CD14-positive monocyte (primary cell): ENCODE measurements around the gene PNMA1. TPM values are rescaled to one million over a fixed set of nuclear protein-coding genes. Genes with fewer than 3 reads are reported as not detected.

Experiments
- DNase-seq, 3 donors: peaks; one replicate each; pipeline ENCODE4 v3.0.0-alpha.2; 2011 to 2022
- H2AFZ ChIP-seq: 2 replicates; pipeline ENCODE4 v1.6.0; 2012; ENCODE audit warnings: mild to moderate bottlenecking, low read depth, low read length, inconsistent platforms; ENCODE audit not compliant: insufficient read depth, poor library complexity, severe bottlenecking
- H3K27ac ChIP-seq, 2 donors: 1 replicate in 1 of 2; 2 replicates in 1 of 2; pipeline ENCODE4 v1.5.1; 2012 to 2013; ENCODE audit warnings: low read length in 2 of 2, control low read depth in 1 of 2, inconsistent platforms in 1 of 2, low read depth in 1 of 2, mild to moderate bottlenecking in 1 of 2
- H3K27me3 ChIP-seq, 2 donors: one replicate each; pipeline versions ENCODE4 v1.6.0 to v1.6.1; 2011 to 2013; ENCODE audit warnings: low read length in 2 of 2; ENCODE audit not compliant: control insufficient read depth in 2 of 2, insufficient read depth in 2 of 2
- H3K36me3 ChIP-seq, 2 donors: replicated peaks in 1 of 2; 1 replicate in 1 of 2; 2 replicates in 1 of 2; pipeline versions ENCODE4 v1.5.1 to v1.6.1; 2012 to 2013; ENCODE audit warnings: low read length in 2 of 2, control low read depth in 1 of 2, inconsistent platforms in 1 of 2, mild to moderate bottlenecking in 1 of 2; ENCODE audit not compliant: insufficient read depth in 2 of 2, control insufficient read depth in 1 of 2
- H3K4me1 ChIP-seq, 2 donors: 1 replicate in 1 of 2; 2 replicates in 1 of 2; pipeline versions ENCODE4 v1.5.1 to v1.6.1; 2012 to 2013; ENCODE audit warnings: low read length in 2 of 2, control low read depth in 1 of 2, inconsistent platforms in 1 of 2, mild to moderate bottlenecking in 1 of 2, moderate library complexity in 1 of 2; ENCODE audit not compliant: insufficient read depth in 2 of 2, control insufficient read depth in 1 of 2
- H3K4me2 ChIP-seq: replicated peaks from 2 replicates; pipeline ENCODE3; 2012; ENCODE audit warnings: low read length, moderate library complexity, mild to moderate bottlenecking; ENCODE audit not compliant: poor library complexity, severe bottlenecking; ENCODE audit errors: extremely low read depth
- H3K4me3 ChIP-seq, 3 experiments: fragments of 200-600 bp in 1 of 3; sonication (generic) in 1 of 3; replicated peaks in 1 of 3; 1 replicate in 2 of 3; 2 replicates in 1 of 3; pipeline ENCODE4 v1.5.1; 2011 to 2013; ENCODE audit warnings: low read length in 3 of 3, mild to moderate bottlenecking in 3 of 3, control low read depth in 2 of 3, low read depth in 2 of 3, inconsistent platforms in 1 of 3, moderate library complexity in 1 of 3
- H3K79me2 ChIP-seq: 2 replicates; pipeline ENCODE4 v1.6.0; 2012; ENCODE audit warnings: mild to moderate bottlenecking, control low read depth, inconsistent platforms, low read length, moderate library complexity; ENCODE audit not compliant: insufficient read depth
- H3K9ac ChIP-seq: 2 replicates; pipeline ENCODE4 v1.6.0; 2017; ENCODE audit warnings: low read length, mild to moderate bottlenecking; ENCODE audit not compliant: insufficient read depth, poor library complexity, severe bottlenecking
- H3K9me3 ChIP-seq, 2 donors: replicated peaks in 1 of 2; 1 replicate in 1 of 2; 2 replicates in 1 of 2; pipeline versions ENCODE4 v1.5.1 to v1.6.1; 2012 to 2013; ENCODE audit warnings: low read length in 2 of 2, control low read depth in 1 of 2; ENCODE audit not compliant: control insufficient read depth in 1 of 2, insufficient read depth in 1 of 2
- H4K20me1 ChIP-seq: 2 replicates; pipeline ENCODE4 v1.6.0; 2012; ENCODE audit warnings: mild to moderate bottlenecking, low read length, control low read depth, moderate library complexity; ENCODE audit not compliant: insufficient read depth
- H3K27ac Mint-ChIP-seq, 7 donors: one replicate each; pipeline ENCODE4 v1.8.0; 2020; ENCODE audit warnings: mild to moderate bottlenecking in 7 of 7, mixed read lengths in 7 of 7, moderate library complexity in 6 of 7, inconsistent platforms in 2 of 7
- H3K27me3 Mint-ChIP-seq, 3 donors: one replicate each; pipeline ENCODE4 v1.8.0; 2021 to 2022; ENCODE audit warnings: low read depth in 3 of 3, mild to moderate bottlenecking in 3 of 3, mixed read lengths in 3 of 3, moderate library complexity in 3 of 3, inconsistent platforms in 1 of 3
- H3K36me3 Mint-ChIP-seq, 2 donors: one replicate each; pipeline ENCODE4 v1.8.0; 2020; ENCODE audit warnings: mixed read lengths in 2 of 2, inconsistent platforms in 1 of 2, mild to moderate bottlenecking in 1 of 2
- H3K4me1 Mint-ChIP-seq: one replicate; pipeline ENCODE4 v1.8.0; 2020; ENCODE audit warnings: mild to moderate bottlenecking, mixed read lengths
- H3K4me3 Mint-ChIP-seq, 2 donors: one replicate each; pipeline ENCODE4 v1.8.0; 2020; ENCODE audit warnings: mild to moderate bottlenecking in 2 of 2, mixed read lengths in 2 of 2, moderate library complexity in 1 of 2
- H3K9me3 Mint-ChIP-seq, 7 donors: one replicate each; pipeline ENCODE4 v1.8.0; 2020 to 2022; ENCODE audit warnings: mixed read lengths in 7 of 7, mild to moderate bottlenecking in 6 of 7, moderate library complexity in 6 of 7, inconsistent platforms in 2 of 7
- whole genome bisulfite sequencing: methylation state at CpG from one replicate; pipeline ENCODE4 v1.1.5; 2013; ENCODE audit warnings: missing lambda C conversion rate; ENCODE audit not compliant: insufficient coverage; 5-methylcytosine and 5-hydroxymethylcytosine counted together
- intact Hi-C, 2 donors: fragments of 100-400 bp; cut with micrococcal nuclease; formaldehyde crosslinking; loops; one replicate each; pipeline versions ENCODE4 v1.15.0 to v1.15.1; 2023
- polyA plus RNA-seq, 3 donors: library from polyadenylated mRNA; depleted of rRNA in 1 of 3; unstranded in 2 of 3; stranded (reverse) in 1 of 3; fragments of 300-500 nt in 2 of 3; fragments of >200 nt in 1 of 3; fragmentation: Illumina TruSeq in 2 of 3; gene quantifications; 1 replicate in 2 of 3; 2 replicates in 1 of 3; pipeline ENCODE4 v1.2.3, GENCODE V29; 2012 to 2021
- TF ChIP-seq, protein P1 (sequence below): fragments of 200-600 bp; IDR thresholded peaks from one replicate; pipeline ENCODE4 v1.8.0; 2022; ENCODE audit warnings: antibody characterized with exemption, mild to moderate bottlenecking

PNMA1 gene
- polyA plus RNA-seq, 3 donors: 2.4 to 6.4 (median 4.4) TPM

DNA sequence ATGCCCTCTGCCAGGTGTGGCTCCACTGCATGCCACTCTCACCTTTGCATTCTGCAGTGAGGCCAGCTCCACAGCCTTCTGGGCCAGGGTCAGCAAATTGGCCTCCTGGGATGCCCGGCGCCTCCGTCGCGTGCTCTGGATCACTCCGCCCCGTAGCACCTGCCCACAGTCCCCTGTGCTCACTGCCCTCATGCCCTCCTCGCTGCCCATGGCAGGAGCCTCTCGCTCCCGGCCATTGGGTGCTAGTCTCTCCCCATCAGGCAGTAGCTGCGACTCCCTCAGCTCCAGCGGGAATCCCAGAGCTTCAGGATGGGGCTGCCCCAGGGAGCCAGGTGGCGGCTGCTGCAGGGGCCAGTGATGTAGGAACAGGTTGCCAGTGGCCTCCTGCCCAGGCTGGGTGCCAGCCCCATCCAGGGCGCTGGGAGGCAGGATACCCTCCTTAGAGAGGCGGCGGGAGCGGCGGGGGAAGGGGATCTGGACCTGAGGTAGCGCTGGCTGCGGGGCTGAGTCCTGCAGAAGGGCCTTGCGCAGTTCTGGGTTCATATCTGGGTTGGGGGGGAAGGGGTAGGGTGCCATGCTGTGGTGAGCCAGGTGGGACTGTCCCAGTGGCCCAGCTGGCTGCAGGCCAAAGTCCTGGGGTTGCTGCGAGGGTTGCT lies 24.5 kb upstream of the PNMA1 start:
- Histone ChIP-seq H4K20me1 (peaks cover 100% of the 10 kb centered on the region), H3K79me2 (peaks cover 84% of the 10 kb centered on the region), H3K27ac (no peak overlapping the region), H2AFZ (no peak overlapping the region), H3K4me2 (no peak overlapping the region), H3K9me3 (no peaks in the 10 kb centered on the region), H3K4me1 (peaks cover 40 to 48% of the 10 kb centered on the region in 2 donors), H3K27me3 (no peaks in the 10 kb centered on the region), H3K36me3 (peaks cover 50 to 60% of the 10 kb centered on the region in 2 donors), H3K4me3 (no peak overlapping the region), H3K9ac (no peak overlapping the region)
- H3K4me3 Mint-ChIP-seq: no peak overlapping the region
- WGBS: 96% methylated on average over 16 of the region's 22 CpGs
- peaks cover 45 to 59% of the 10 kb centered on the region in 2 donors for H3K36me3 Mint-ChIP-seq
- peaks cover 0 to 3% (median 0%) of the 10 kb centered on the region in 3 donors for H3K27me3 Mint-ChIP-seq
- TF ChIP-seq, protein P1, sequence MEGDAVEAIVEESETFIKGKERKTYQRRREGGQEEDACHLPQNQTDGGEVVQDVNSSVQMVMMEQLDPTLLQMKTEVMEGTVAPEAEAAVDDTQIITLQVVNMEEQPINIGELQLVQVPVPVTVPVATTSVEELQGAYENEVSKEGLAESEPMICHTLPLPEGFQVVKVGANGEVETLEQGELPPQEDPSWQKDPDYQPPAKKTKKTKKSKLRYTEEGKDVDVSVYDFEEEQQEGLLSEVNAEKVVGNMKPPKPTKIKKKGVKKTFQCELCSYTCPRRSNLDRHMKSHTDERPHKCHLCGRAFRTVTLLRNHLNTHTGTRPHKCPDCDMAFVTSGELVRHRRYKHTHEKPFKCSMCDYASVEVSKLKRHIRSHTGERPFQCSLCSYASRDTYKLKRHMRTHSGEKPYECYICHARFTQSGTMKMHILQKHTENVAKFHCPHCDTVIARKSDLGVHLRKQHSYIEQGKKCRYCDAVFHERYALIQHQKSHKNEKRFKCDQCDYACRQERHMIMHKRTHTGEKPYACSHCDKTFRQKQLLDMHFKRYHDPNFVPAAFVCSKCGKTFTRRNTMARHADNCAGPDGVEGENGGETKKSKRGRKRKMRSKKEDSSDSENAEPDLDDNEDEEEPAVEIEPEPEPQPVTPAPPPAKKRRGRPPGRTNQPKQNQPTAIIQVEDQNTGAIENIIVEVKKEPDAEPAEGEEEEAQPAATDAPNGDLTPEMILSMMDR: no peak
- peak in 1 of 3 donors; percentile 3 for DNase-seq
- H3K4me1 Mint-ChIP-seq: peaks cover 45% of the 10 kb centered on the region
- intact Hi-C loops: no loop called here
- H3K9me3 Mint-ChIP-seq: peaks cover 0 to 2% (median 0%) of the 10 kb centered on the region in 7 donors
- peak overlapping the region in 2 of 7 donors; percentile 30 for H3K27ac Mint-ChIP-seq

DNA sequence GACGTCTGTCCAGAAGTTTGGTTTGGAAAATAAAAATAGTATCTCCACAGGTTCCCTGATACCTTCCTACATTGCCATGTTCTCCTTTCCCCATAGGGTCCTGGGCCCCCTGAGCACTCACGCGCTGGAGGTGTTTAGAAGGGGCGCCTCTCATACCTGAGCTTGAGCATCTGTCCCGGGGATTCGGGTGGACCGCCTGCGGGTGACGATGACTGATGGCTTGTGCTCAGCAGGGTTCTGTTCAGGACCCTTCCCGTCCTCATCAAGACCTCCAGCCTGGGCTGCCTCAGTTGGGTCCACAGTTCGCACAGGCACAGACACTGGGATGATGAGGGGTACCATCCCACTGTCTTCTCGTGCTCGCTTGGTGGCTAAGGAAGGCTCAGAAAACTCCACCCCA lies 22.7 kb upstream of the PNMA1 start:
- TF ChIP-seq, protein P1: no peak
- peaks cover 0 to 3% (median 0%) of the 10 kb centered on the region in 3 donors for H3K27me3 Mint-ChIP-seq
- no peak overlapping the region for H3K4me3 Mint-ChIP-seq
- peaks cover 57 to 75% of the 10 kb centered on the region in 2 donors for H3K36me3 ChIP-seq
- H3K27me3 ChIP-seq: no peaks in the 10 kb centered on the region
- H3K4me1 ChIP-seq: peaks cover 22 to 30% of the 10 kb centered on the region in 2 donors
- peak in 1 of 3 donors; percentile 2 for DNase-seq
- H3K79me2 ChIP-seq: peaks cover 78% of the 10 kb centered on the region
- H3K27ac ChIP-seq: peak overlapping the region in 1 of 2 donors; percentile 44
- no peak overlapping the region for H3K4me3 ChIP-seq
- WGBS: 95% methylated on average over 8 of the region's 13 CpGs
- no peaks in the 10 kb centered on the region for H3K9me3 ChIP-seq
- peaks cover 0 to 2% (median 0%) of the 10 kb centered on the region in 7 donors for H3K9me3 Mint-ChIP-seq
- intact Hi-C loops: no loop called here
- peak overlapping the region in 4 of 7 donors; percentile 21 to 54 (median 42) for H3K27ac Mint-ChIP-seq
- H3K4me1 Mint-ChIP-seq: peaks cover 27% of the 10 kb centered on the region
- H3K4me2 ChIP-seq: no peak overlapping the region
- peaks cover 53 to 72% of the 10 kb centered on the region in 2 donors for H3K36me3 Mint-ChIP-seq
- no peak overlapping the region for H3K9ac ChIP-seq
- H4K20me1 ChIP-seq: peaks cover 99% of the 10 kb centered on the region
- no peak overlapping the region for H2AFZ ChIP-seq
